ENCODE measurements around the gene HOXB4.

Gene HOXB4

GRCh38 chr17:48569240-48569582, 8.9 kb downstream of the HOXB4 start:
- no peak for DNase-seq

DNA sequence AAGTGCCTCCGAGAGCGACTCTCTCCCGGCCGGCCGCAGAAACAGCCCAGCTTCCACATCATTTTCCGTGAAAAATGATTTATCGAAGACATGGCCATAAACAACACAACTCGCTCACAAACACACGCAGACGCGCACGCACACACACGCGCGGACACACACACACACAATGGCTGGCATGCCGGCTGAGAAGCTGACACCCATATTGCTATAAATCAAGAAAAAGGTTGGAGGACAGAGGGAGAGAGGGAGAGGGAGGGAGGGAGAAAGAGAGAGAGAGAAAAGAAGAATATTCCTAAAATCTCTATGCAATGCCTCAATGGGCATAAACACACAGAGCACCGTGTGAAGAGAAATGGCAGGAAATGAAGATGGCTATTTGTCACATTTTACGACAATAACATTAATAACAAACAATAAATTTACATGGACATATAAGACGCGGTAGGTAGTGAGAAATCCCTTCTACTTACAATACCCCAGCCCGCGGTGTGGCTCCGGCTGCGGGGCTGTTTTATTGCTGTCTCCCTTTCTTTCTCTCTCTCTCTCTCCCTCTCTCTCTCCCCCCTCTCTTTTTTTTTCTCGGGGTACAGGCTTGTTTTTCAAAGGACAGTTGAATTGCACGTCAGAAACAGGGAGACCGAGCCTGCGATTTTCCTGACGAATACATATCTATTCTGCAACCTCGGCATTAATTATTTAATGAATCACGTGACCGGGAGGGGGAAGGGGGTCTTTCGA, 9.5 kb downstream of the HOXB4 start:
- no peak for DNase-seq

DNA sequence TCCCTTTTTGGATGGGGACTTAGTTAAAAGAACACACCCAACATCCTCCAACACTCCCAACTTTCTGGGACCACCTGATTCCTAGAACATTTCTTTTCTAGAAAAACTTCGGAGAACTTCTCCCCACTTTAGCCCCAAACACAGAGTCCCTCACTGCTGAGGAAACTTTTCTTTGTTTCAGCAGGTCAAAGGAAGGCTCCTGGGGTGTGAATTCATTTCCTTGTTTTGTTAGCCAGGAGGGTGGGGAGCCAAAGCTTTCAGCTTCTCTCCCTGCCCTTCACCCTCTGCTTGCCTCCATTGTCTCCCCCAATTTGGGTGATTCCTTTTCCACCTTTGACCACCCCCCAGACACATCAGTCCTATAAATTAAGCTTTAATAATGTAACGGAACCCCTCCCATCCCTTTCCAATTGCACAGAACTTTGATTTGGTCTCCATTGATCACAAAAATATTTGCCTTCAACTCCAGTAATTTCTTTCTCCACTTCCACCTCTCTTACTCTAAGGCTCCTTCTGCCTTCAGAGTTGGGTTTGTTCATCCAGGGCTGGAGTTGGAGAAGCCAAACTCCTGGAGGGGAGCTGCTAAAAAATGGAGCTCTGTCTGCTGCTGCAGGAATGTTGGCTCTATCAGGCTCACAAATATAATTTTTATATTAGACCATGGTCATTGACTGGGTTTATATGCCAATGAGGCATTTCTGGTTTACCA, 10.3 kb downstream of the HOXB4 start:
- no peak for DNase-seq

DNA sequence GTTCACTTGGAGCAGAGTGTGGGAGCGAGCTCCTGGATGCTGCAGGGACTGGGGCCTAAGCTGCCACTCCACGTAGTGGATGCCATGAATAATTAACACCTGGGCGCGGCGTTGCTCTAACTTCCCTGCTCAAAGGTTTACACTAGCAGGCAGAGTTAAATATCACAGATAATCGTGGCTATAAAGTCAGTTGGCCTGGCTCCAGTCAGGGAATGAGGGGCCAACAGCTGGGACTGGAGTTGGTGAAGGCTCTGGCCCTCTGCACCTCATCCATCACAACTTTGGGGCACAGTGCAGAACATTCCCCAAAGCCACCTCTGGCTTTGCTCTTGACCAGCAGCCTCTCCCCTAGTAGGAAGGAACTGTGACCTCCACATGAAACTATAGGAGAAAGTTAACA, 10.9 kb downstream of the HOXB4 start:
- no peak for DNase-seq

- no peak for DNase-seq
Measured at GRCh38 chr17:48566717-48567116, 11.4 kb downstream of the HOXB4 start.

DNA sequence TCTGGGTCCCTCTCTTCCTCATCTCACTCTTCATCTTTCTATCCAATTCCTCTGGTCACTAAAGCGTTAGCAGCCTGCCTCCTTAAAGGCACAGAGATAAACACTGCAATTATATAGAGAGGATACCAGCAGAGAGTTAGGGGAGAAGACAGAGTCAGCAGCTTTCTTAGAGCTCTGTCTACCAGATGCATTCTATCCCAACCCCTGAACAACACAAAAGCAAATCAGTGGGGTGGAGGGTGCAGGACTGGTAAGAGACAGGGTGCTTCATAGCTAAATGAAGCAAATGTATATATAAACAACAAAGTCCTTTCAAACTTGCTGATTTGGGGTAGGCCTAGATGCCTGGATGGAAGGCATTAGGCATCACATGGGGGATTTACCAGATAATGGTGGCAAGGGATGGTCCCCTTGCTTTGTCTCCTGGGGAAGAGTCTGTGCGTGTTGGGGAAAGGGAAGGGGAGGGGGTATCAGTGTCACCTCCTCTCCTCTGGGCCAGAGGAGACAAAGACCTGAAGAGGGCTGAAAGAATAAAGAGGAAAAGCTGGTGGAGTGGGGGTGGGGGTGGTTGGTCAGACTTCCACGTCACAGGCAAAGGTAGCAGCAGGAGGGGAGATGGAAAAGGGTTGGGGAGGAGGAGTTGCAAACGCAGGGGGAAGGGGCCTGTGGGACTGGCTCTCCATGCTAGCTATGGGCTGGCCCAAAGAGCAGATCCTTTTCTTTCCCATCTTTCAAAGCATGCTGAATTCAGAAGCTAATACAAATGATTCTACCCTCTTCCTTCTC, 12.0 kb downstream of the HOXB4 start:
- DNase-seq, result no peak

DNA sequence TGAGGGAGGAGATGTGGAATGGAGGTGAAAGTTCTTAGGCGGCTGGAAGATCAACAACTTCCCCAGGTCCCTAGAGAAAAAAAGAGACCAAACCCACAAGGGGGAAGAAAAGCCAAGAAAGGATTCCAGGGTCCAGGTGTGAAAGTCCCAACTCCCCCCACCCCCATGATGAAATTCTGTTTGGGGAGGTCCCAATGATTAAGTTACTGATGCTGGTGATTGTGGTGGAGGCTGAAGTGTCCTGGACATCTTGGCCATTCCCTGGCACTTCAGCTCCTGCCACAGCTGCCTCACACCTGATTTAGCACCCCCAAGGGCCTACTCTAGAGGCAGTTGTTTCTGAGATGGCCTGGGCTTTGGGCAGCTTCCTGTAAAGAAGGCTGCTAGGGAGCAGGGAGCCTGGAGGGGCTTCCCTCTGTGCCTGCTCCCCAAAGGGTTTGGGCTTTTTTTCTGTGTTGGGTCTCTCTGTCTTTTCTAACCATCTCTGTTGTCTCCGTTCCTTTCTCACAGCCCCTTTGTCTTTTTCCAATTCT, 13.1 kb downstream of the HOXB4 start:
- DNase-seq, result no peak

DNA sequence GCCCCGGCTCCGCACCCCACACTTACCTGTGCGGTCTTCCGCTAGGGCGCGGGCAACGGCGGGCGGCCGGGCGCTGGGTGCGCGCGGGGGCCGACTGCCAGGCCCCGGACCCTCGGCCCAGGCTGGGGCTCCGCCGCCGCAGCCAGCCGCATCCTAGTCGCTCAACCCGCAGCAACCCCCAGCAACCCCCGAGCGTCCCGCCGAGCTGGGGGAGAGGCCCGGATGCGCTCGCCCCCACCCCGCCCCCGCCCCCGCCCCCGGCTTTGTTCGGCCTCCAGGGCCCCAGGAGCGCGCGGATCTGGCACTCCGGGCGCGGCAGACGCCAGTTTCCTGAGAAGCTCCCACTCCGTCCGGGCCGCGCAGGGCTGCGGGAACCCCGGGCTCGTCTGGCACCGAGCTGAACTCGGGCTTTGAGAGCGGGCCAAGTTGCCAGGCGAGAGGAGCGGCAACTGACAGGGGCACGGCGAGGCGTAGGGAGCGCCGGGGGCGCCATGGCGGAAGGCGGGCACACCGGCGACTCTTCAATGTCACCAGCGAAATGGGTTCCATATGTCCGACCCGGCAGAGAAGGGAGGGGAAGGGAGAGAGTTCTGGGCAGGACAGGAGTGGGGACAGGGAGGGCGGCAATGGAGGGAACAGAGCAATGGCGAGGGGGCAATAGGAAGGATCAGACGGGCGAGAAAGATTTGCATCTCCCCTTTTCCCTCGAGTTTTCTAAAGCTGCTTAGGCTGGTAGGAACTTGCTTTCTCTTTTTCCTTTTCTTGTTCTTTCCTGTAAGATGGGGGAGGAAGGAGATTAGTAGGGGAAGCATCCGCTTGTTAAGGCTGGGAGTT, 13.7 kb downstream of the HOXB4 start:
- no peak for DNase-seq

DNA sequence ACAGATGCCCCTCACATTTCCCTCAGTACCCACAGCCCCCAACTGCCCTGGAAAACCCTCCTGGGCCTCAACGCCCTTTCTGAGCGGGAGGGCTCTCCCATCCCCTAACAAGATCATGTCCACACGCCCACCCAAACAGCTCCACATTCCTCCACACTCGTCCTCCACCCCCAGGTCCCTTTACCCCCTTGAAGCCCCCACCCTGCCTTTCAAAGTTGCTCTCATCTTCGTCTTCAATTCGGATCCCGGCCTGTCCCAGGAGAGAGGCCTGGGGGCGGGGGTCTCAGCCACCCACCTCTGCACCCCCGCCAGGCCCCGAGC, 14.3 kb downstream of the HOXB4 start:
- no peak for DNase-seq

GRCh38 chr17:48563385-48563838, 14.7 kb downstream of the HOXB4 start:
- DNase-seq, result no peak

DNA sequence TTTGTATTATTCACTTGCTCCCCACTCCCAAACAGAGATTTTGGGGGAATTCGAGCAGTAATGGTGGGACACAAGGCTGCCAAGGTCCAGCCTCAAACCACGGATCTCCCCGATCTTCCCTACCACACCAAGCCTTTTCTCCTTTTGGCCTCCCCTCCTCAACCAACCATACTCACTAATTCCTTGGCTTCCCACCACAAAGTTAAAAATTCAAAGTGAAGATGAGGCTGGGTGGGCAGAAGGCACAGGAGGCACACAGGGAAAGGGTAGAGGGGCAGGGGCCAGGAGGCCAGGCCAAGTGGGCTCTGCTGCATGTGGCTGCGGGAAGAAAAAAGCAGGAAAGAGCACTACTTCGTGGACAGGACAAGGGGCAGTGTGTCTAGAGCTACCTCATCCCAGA, 15.2 kb downstream of the HOXB4 start:
- DNase-seq, result no peak

GRCh38 chr17:48561884-48562810, 16.0 kb downstream of the HOXB4 start:
- no peak for DNase-seq

- DNase-seq, result no peak
Measured at GRCh38 chr17:48559840-48560817, 18.0 kb downstream of the HOXB4 start.

DNA sequence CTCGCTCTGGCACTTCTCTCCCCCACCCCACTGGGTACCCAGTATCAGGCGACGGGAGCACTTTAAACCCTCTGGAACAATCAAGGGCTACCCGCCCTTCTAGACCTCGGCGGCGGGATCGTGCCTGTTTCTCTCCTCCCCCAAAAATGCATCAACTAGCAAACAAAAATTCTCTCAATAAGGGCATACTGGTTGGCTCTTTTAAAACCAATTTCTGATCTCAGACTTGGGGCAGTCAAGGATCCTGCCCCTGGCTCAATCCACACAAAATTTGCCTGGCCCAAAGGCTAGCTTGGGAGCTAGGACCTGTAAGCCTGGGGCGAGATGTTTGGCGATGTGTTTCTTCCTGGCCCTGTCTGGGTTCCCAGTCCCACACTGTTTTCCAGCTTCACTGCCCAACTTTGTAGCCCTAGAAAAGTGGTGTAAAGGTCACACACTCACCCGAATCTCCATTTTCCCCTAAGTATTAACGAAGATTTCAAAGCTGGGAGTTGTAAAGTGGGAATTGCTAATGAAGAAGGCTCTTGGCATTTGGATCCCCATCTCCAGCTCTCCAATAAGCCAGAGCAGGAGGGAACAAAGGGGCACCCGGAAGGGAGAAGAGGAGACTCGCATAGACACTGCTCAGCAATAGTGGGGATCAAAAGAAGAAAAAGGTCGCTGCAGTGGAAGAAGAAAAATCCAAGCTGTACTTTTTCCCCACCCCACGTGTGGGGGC, 18.9 kb downstream of the HOXB4 start:
- no peak for DNase-seq

DNA sequence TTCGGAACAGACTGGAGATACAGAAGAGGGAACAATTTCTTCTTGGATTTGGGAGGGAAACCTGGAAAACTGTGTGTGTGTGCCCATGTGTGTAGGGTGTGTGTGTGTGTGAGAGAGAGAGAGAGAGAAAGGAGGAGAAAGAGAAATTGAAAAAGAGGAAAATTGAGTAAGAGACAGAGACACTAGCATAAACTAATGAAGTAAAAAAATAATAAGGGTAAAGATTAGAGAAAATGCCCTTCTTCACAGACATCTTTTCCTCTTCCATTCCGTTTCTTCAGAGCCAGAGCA, 19.4 kb downstream of the HOXB4 start:
- no peak for DNase-seq

DNA sequence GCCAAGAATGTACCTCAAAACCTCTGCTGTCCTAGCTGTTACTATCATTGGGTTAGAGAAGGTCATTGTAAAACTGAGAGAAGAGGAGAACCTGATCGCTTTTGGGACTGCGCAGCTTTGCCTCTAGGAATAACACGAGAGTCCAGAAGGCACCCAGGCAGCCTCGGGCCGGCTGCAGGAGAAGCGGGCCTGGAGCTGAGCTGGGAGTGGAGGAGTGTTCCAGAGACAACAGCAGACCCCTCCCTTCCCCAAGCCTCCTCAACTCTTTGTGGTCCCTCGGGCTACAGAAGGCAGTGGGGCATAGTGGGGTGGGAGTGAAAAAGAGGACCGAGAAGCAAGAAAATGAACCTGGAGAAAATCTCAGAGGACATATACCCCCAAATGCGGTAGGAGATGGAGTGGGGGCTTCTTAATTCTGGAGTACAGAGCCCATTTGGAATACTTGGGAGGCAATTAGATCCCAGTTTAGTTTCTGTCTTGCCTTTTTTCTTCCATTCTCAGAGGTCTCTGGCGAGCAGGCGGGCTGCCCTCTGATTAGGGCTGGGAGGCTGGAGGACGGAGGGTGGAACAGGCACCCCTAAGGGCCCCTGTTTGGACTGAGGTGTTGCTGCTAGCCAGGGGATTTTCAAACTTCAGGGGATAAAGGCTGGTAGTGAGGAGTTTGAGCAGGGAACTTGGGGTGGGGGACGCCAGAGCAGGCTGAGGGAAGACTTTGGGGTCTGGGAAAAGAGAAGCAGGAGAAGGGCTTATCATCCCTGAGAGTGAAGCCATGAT, 19.9 kb downstream of the HOXB4 start:
- DNase-seq, result no peak

GRCh38 chr17:48556576-48557401, 21.4 kb downstream of the HOXB4 start:
- DNase-seq, result no peak

DNA sequence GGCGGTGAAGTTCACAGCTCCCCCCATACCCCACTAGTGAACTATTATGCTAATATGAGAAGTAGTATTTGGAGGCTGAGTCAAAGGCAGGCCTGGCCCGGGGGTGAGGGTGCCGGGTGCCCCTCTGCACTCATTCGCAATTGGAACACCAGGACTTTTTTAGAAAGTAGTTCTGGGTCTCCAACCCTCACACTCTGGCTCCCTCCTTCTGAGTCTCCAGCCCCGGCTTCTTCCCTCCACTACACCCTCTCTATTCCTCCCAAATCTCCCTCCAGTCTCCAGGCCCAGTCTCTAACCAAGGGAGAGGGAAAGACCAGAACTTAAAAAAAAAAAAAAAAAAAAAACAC, 21.9 kb downstream of the HOXB4 start:
- DNase-seq, result no peak

All from activated CD4-positive, alpha-beta T cell treated with anti-CD3 and anti-CD28 coated beads, Interleukin-2, amount 50 U/mL, for 16 hours (primary cell).